ENCODE results near the gene C1orf232.

- TF ChIP-seq MYC (IDR thresholded peaks at IDR 0.05; ENCODE audit: borderline replicate concordance, low read length) (no peak), CTCF (IDR thresholded peaks at IDR 0.05) (no peak), USF2 (IDR thresholded peaks at IDR 0.05) (no peak), POLR2AphosphoS2 (conservative IDR thresholded peaks at IDR 0.05; ENCODE audit: low read length) (no peak)
Measured at GRCh38 chr1:26158271-26158907, 10.4 kb downstream of the C1orf232 start.

All from A549 (cell line).